Spleen (tissue), 11 donors: ENCODE data around the gene CACNA2D4. TPM values are rescaled to one million over a fixed set of nuclear protein-coding genes. Genes with fewer than 3 reads are reported as not detected.

Experiments
- DNase-seq: peaks from one replicate; pipeline ENCODE4 v3.0.0-alpha.2; 2020
- H3K27ac ChIP-seq, 8 donors: fragments of 200-600 bp; sonication (generic) in 7 of 8; 1 replicate in 4 of 8; 2 replicates in 4 of 8; pipeline versions ENCODE4 v1.5.0 to v1.8.0; 2016 to 2021; ENCODE audit warnings: inconsistent platforms in 4 of 8, mild to moderate bottlenecking in 4 of 8, moderate library complexity in 1 of 8
- H3K27me3 ChIP-seq, 7 donors: fragments of 200-600 bp; sonication (generic) in 6 of 7; replicated peaks in 1 of 7; 1 replicate in 4 of 7; 2 replicates in 3 of 7; pipeline versions ENCODE4 v1.5.0 to v1.8.0; 2016 to 2021; ENCODE audit warnings: inconsistent platforms in 3 of 7, mild to moderate bottlenecking in 1 of 7
- H3K36me3 ChIP-seq, 6 donors: fragments of 200-600 bp; sonication (generic) in 5 of 6; 1 replicate in 4 of 6; 2 replicates in 2 of 6; pipeline versions ENCODE4 v1.5.0 to v1.8.0; 2016 to 2021; ENCODE audit warnings: inconsistent platforms in 2 of 6
- H3K4me1 ChIP-seq, 6 donors: fragments of 200-600 bp; sonication (generic) in 5 of 6; 1 replicate in 3 of 6; 2 replicates in 3 of 6; pipeline versions ENCODE4 v1.5.0 to v1.8.0; 2016 to 2021; ENCODE audit warnings: inconsistent platforms in 3 of 6
- H3K4me3 ChIP-seq, 8 donors: fragments of 200-600 bp; sonication (generic) in 7 of 8; 1 replicate in 4 of 8; 2 replicates in 4 of 8; pipeline versions ENCODE4 v1.5.0 to v1.8.0; 2016 to 2021; ENCODE audit warnings: inconsistent platforms in 4 of 8, mild to moderate bottlenecking in 4 of 8, moderate library complexity in 2 of 8
- H3K9me3 ChIP-seq, 8 donors: fragments of 200-600 bp; sonication (generic) in 7 of 8; 1 replicate in 4 of 8; 2 replicates in 4 of 8; pipeline versions ENCODE4 v1.5.0 to v1.8.0; 2016 to 2021; ENCODE audit warnings: inconsistent platforms in 4 of 8
- POLR2A ChIP-seq, 3 donors: fragments of 450-650 bp; IDR thresholded peaks; one replicate each; pipeline ENCODE4 v1.5.1; 2017; ENCODE audit warnings: antibody characterized with exemption in 3 of 3, mild to moderate bottlenecking in 1 of 3
- POLR2AphosphoS5 ChIP-seq, 3 donors: sonication (generic); formaldehyde crosslinking; IDR thresholded peaks; one replicate each; pipeline ENCODE4 v1.5.1; 2017; ENCODE audit warnings: antibody characterized with exemption in 3 of 3
- WGBS, 5 donors: extraction: QIAGEN DNeasy Blood & Tissue Kit in 3 of 5; methylation state at CpG; one replicate each; pipeline versions ENCODE4 v1.1.5 to v1.1.7; 2013 to 2018; 5-methylcytosine and 5-hydroxymethylcytosine counted together
- intact Hi-C: fragments of 100-400 bp; cut with DNase I; formaldehyde crosslinking; loops from one replicate; pipeline ENCODE4 v1.15.0; 2023; ENCODE audit warnings: low total_unique reads
- polyA plus RNA-seq, 3 donors: library from polyadenylated mRNA; stranded (reverse); fragments of 200-250 nt; gene quantifications; one replicate each; pipeline ENCODE4 v1.2.1, GENCODE V29; 2013
- total RNA-seq, 7 donors: library from RNA; depleted of rRNA in 3 of 7; stranded (reverse); fragments of >200 nt in 3 of 7; fragmentation: NEBNext Ultra II Directional in 4 of 7; extraction: Animal tissue kit (Norgen Biotek cat#: 25700) in 4 of 7; gene quantifications; one replicate each; pipeline versions ENCODE4 v1.1.0 to v1.2.1, GENCODE V29; 2016 to 2021
- TF ChIP-seq, protein P1 (sequence below), 11 experiments: fragments of 200-600 bp in 7 of 11; fragments of 450-650 bp in 4 of 11; sonication (generic) in 4 of 11; IDR thresholded peaks in 8 of 11; conservative IDR thresholded peaks in 3 of 11; 1 replicate in 7 of 11; 2 replicates in 4 of 11; pipeline versions ENCODE4 v1.4.0 to v1.8.0; 2016 to 2021; ENCODE audit warnings: antibody characterized with exemption in 11 of 11, inconsistent platforms in 4 of 11, mild to moderate bottlenecking in 1 of 11
- donor health status: healthy with polysubstance abuse.
- donor health status: DM: no; HTN: no; CAD: no; lungs with moderate emphysema.
- donor health status: DM: no; HTN: no; CAD: no.
- donor health status: Bipolar disorder and iron deficiency.
- donor health status: healthy.
- donor health status: DM: no; HTN: no; CAD: no.
- donor health status: DM: yes; HTN: yes; CAD: no.

Gene CACNA2D4
- total and polyA plus RNA-seq, 10 donors, result 3.3 to 11.8 (median 7.0) TPM

- Histone ChIP-seq H3K9me3 (peaks cover 0 to 42% (median 30%) of the 10 kb centered on the region in 8 donors), H3K27ac (no peak overlapping the region), H3K36me3 (no peaks in the 10 kb centered on the region), H3K4me1 (no peaks in the 10 kb centered on the region), H3K4me3 (no peak overlapping the region), H3K27me3 (peaks cover 0 to 28% (median 0%) of the 10 kb centered on the region in 7 donors)
- intact Hi-C loops, result no loop called here
- no peak for TF ChIP-seq POLR2AphosphoS5 (IDR thresholded peaks at IDR 0.05)
- TF ChIP-seq, protein P1, sequence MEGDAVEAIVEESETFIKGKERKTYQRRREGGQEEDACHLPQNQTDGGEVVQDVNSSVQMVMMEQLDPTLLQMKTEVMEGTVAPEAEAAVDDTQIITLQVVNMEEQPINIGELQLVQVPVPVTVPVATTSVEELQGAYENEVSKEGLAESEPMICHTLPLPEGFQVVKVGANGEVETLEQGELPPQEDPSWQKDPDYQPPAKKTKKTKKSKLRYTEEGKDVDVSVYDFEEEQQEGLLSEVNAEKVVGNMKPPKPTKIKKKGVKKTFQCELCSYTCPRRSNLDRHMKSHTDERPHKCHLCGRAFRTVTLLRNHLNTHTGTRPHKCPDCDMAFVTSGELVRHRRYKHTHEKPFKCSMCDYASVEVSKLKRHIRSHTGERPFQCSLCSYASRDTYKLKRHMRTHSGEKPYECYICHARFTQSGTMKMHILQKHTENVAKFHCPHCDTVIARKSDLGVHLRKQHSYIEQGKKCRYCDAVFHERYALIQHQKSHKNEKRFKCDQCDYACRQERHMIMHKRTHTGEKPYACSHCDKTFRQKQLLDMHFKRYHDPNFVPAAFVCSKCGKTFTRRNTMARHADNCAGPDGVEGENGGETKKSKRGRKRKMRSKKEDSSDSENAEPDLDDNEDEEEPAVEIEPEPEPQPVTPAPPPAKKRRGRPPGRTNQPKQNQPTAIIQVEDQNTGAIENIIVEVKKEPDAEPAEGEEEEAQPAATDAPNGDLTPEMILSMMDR (IDR thresholded peaks at IDR 0.05 in 8 of 11, conservative IDR thresholded peaks at IDR 0.05 in 3 of 11), result no peak
- TF ChIP-seq POLR2A (IDR thresholded peaks at IDR 0.05), result no peak
- WGBS, 5 donors, result 85 to 93% (median 91%) methylated on average over 8 of the region's 8 CpGs
- DNase-seq, result no peak
Observed at GRCh38 chr12:1890119-1890703, 28.2 kb downstream of the CACNA2D4 start.

- TF ChIP-seq, protein P1 (IDR thresholded peaks at IDR 0.05 in 8 of 11, conservative IDR thresholded peaks at IDR 0.05 in 3 of 11), result no peak
- TF ChIP-seq POLR2A (IDR thresholded peaks at IDR 0.05) (no peak), POLR2AphosphoS5 (IDR thresholded peaks at IDR 0.05) (no peak)
- 83 to 90% (median 88%) methylated on average over 3 of the region's 3 CpGs for WGBS, 5 donors
- Histone ChIP-seq H3K27me3 (peaks cover 0 to 33% (median 0%) of the 10 kb centered on the region in 7 donors), H3K9me3 (peaks cover 0 to 39% (median 28%) of the 10 kb centered on the region in 8 donors), H3K4me1 (no peaks in the 10 kb centered on the region), H3K4me3 (no peak overlapping the region), H3K27ac (no peak overlapping the region), H3K36me3 (no peaks in the 10 kb centered on the region)
- DNase-seq, result no peak
- intact Hi-C loops, result no loop called here
Observed at GRCh38 chr12:1888923-1889322, 29.5 kb downstream of the CACNA2D4 start.

DNA sequence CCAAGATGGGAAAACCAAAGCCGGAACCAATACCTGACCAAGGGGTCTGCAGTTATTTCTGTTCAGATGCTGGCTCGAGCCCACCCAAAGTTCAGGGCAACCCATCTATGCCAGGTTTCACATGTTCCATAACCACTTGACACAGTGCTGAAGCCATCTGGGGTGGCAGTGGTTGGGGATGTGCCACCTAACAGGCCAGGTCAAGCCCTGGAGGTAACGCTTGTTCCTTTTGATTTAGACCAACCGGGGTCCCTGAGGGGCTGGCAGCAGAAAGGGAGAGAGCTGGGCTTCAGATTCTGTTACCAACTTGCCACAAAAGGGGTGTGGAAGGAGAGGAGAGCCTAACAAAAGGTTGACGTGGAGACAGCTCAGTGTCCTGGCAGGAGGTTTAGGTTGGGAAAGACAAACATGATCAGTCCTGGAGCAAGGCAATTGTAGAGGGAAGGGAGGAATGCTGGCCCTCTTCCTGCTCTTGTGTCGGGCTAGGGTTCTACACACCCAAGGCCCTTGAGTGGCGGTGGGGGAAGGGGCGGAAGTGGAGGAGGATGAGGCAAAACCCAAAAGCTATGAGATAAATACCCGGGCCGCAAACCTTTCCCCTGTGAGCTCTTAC lies 31.9 kb downstream of the CACNA2D4 start:
- 77 to 92% (median 84%) methylated on average over 10 of the region's 10 CpGs for WGBS, 5 donors
- H3K4me1 ChIP-seq, result no peaks in the 10 kb centered on the region
- H3K27ac ChIP-seq, result no peak overlapping the region
- peaks cover 0 to 58% (median 0%) of the 10 kb centered on the region in 7 donors for H3K27me3 ChIP-seq
- no peaks in the 10 kb centered on the region for H3K36me3 ChIP-seq
- peaks cover 0 to 16% (median 11%) of the 10 kb centered on the region in 8 donors for H3K9me3 ChIP-seq
- TF ChIP-seq, protein P1 (IDR thresholded peaks at IDR 0.05 in 8 of 11, conservative IDR thresholded peaks at IDR 0.05 in 3 of 11), result no peak
- no peak for TF ChIP-seq POLR2AphosphoS5 (IDR thresholded peaks at IDR 0.05)
- H3K4me3 ChIP-seq, result no peak overlapping the region
- intact Hi-C loops, result no loop called here
- no peak for DNase-seq

DNA sequence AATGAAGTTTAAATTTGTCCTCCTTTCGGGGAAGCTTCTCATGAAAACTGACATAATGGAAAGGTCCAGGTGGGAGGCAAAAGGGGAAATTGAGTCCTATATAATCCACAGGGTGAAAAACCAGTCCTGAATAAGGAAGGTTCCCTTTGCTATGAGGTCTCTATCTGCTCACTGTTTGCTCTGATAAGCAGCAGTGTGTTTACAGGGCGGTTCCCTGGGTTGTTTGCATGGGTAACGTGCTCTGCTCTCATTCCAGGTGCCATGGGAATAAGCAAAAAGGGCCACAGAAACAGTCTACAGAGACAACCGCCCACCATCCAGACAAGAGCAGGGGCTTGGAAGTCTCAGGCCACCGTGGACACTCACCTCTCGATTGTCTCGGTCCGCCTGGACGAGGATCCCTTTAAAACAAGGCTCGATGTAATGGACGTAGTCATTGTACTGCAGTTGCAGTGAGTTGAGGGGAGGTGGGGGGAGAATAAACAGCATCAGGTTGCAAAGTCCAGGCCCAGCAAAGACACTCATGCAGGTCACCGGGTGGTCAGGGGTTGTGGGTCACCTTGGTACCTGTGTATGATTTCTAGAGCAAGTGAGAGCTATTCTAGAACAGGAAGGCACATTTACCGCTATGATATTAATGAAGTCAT lies 32.7 kb downstream of the CACNA2D4 start:
- TF ChIP-seq POLR2A (IDR thresholded peaks at IDR 0.05) (no peak), POLR2AphosphoS5 (IDR thresholded peaks at IDR 0.05) (no peak)
- TF ChIP-seq, protein P1 (IDR thresholded peaks at IDR 0.05 in 8 of 11, conservative IDR thresholded peaks at IDR 0.05 in 3 of 11), result no peak
- H3K27me3 ChIP-seq, result peaks cover 0 to 62% (median 0%) of the 10 kb centered on the region in 7 donors
- no peak overlapping the region for H3K27ac ChIP-seq
- peaks cover 0 to 8% (median 4%) of the 10 kb centered on the region in 8 donors for H3K9me3 ChIP-seq
- no peaks in the 10 kb centered on the region for H3K4me1 ChIP-seq
- 81 to 90% (median 89%) methylated on average over 13 of the region's 13 CpGs for WGBS, 5 donors
- no peaks in the 10 kb centered on the region for H3K36me3 ChIP-seq
- intact Hi-C loops, result no loop called here
- H3K4me3 ChIP-seq, result no peak overlapping the region
- no peak for DNase-seq
